GM18951 (cell line): Measurements from ENCODE around the gene GNAT2.

ENCODE experiments used
- POLR2A ChIP-seq: IDR thresholded peaks from 4 replicates; pipeline ENCODE4 v1.6.1; 2011; ENCODE audit warnings: mild to moderate bottlenecking; ENCODE audit not compliant: insufficient read length, insufficient read depth; ENCODE audit errors: extremely low read depth
- in situ Hi-C: fragments of 300-500 bp; cut with MboI; formaldehyde crosslinking; loops from one replicate; pipeline ENCODE4 v1.12.0; 2022; ENCODE audit warnings: low sequenced_read_pairs, mixed read lengths, inconsistent platforms; ENCODE audit not compliant: unreplicated experiment

Gene GNAT2

GRCh38 chr1:109629372-109630030 is 10.1 kb upstream of the GNAT2 start:
- in situ Hi-C loops, result no loop called here

GRCh38 chr1:109628540-109629321 is 9.3 kb upstream of the GNAT2 start:
- in situ Hi-C loops, result no loop called here
- TF ChIP-seq POLR2A, result no peak

More at GRCh38 chr1:109629372-109630030, 10.1 kb upstream of the GNAT2 start:
- no peak for TF ChIP-seq POLR2A

GRCh38 chr1:109627692-109628399 is 8.4 kb upstream of the GNAT2 start:
- no peak for TF ChIP-seq POLR2A
- in situ Hi-C loops, result no loop called here

GRCh38 chr1:109626682-109627408 is 7.4 kb upstream of the GNAT2 start:
- in situ Hi-C loops, result no loop called here
- no peak for TF ChIP-seq POLR2A

GRCh38 chr1:109625601-109626560 is 6.5 kb upstream of the GNAT2 start:
- in situ Hi-C loops, result no loop called here
- no peak for TF ChIP-seq POLR2A

- in situ Hi-C loops, result no loop called here
- no peak for TF ChIP-seq POLR2A
These were observed 5.8 kb upstream of the GNAT2 start for GRCh38 chr1:109625176-109625575.

GRCh38 chr1:109624201-109625010 is 5.0 kb upstream of the GNAT2 start:
- TF ChIP-seq POLR2A, result no peak
- in situ Hi-C loops, result no loop called here

GRCh38 chr1:109623601-109624161 is 4.3 kb upstream of the GNAT2 start:
- no peak for TF ChIP-seq POLR2A
- in situ Hi-C loops, result no loop called here

GRCh38 chr1:109622895-109623294 is 3.5 kb upstream of the GNAT2 start:
- in situ Hi-C loops, result no loop called here
- no peak for TF ChIP-seq POLR2A

GRCh38 chr1:109622137-109622892 is 2.9 kb upstream of the GNAT2 start:
- in situ Hi-C loops, result no loop called here
- no peak for TF ChIP-seq POLR2A
